ENCODE measurements around the gene DNASE1. TPM values are rescaled to one million over a fixed set of nuclear protein-coding genes. Genes with fewer than 3 reads are reported as not detected.

The DNASE1 gene
- total RNA-seq, 1 experiment from 2014 or later, result 63.3 TPM

GRCh38 chr16:3665508-3665907 lies 11.0 kb downstream of the DNASE1 start:
- H3K79me2 ChIP-seq (ENCODE audit: low read depth), result no peaks in the 10 kb centered on the region
- H4K20me1 ChIP-seq (ENCODE audit: insufficient read depth), result no peaks in the 10 kb centered on the region
- no peaks in the 10 kb centered on the region for H3K4me1 ChIP-seq (replicated peaks; ENCODE audit: insufficient read depth)
- no peak overlapping the region for H3K27ac ChIP-seq
- intact Hi-C loops (cut with micrococcal nuclease; ENCODE audit: unreplicated experiment), result no loop called here
- H3K27me3 ChIP-seq (ENCODE audit: insufficient read depth, low read depth), result no peaks in the 10 kb centered on the region
- H2AFZ ChIP-seq, result no peak overlapping the region
- no peaks in the 10 kb centered on the region for H3F3A ChIP-seq (ENCODE audit: insufficient read depth, low read depth)
- H3K4me3 ChIP-seq, result no peak overlapping the region
- no TSS peak for BruUV-seq (replicated peaks)
- CTCF ChIA-PET, result no interaction called here
- TF ChIP-seq EZH2 (IDR thresholded peaks at IDR 0.05; ENCODE audit: low read depth) (no peak), CTCF (conservative IDR thresholded peaks at IDR 0.05) (no peak)
- H3K36me3 ChIP-seq (ENCODE audit: low read depth), result peaks cover 9% of the 10 kb centered on the region
- POLR2A ChIA-PET (ENCODE audit: unreplicated experiment), result no interaction called here
- H3K9me3 ChIP-seq (ENCODE audit: insufficient read depth, low read depth), result no peaks in the 10 kb centered on the region
- DNase-seq, result no peak
- no peak overlapping the region for H3K4me2 ChIP-seq
- H3K9me2 ChIP-seq (ENCODE audit: insufficient read depth), result no peaks in the 10 kb centered on the region

DNA sequence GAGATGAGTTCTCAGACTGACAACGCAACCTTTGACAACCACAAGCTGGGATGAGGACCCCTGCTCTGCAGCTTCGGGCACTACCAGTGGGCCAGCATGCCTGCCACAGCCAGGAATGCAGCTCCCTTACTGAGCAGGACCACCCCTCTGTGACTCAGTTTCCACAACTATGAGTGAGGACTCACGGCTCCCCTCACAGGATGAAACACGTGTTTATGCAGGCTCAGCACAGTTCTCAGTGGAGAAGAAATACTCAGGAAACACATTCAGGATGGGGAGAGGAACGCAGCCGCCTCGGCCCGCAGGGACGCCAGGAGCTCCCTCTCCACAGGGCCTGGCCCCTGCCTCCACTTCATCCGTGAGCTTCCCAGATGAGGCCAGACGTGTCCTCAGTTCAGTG lies 14.1 kb downstream of the DNASE1 start:
- intact Hi-C loops (cut with micrococcal nuclease; ENCODE audit: unreplicated experiment), result no loop called here
- POLR2A ChIA-PET (ENCODE audit: unreplicated experiment), result interaction anchor here (0.6 to 0.7 kb wide), 2 partner anchors 26 to 741 kb away, joined by 4 to 6 read pairs; no protein-coding TSS in a partner anchor

DNA sequence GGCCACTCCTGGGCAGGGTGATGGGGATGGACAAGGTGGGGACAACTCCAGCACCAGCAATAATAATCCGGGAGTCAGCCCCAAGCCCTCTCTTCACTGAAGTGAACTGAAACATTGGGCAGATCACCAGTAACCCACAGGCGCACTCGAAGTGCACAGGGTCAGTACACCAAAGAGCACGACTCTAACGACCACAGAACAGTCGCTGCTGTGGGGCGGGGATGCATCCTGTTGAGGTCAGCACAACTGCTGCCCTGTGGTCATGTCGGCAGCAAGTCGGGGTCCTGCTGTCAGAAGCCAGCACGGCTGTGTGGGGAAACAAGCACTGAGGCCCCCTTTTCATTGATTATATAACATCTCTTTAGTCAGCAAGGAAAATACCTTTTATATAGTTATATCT lies 14.6 kb downstream of the DNASE1 start:
- DNase-seq, result no peak
- no peaks in the 10 kb centered on the region for H3F3A ChIP-seq (ENCODE audit: insufficient read depth, low read depth)
- H3K79me2 ChIP-seq (ENCODE audit: low read depth), result no peaks in the 10 kb centered on the region
- TF ChIP-seq CTCF (conservative IDR thresholded peaks at IDR 0.05) (no peak), EZH2 (IDR thresholded peaks at IDR 0.05; ENCODE audit: low read depth) (no peak)
- H2AFZ ChIP-seq, result no peak overlapping the region
- H3K9me2 ChIP-seq (ENCODE audit: insufficient read depth), result no peaks in the 10 kb centered on the region
- CTCF ChIA-PET, result no interaction called here
- H3K4me1 ChIP-seq (replicated peaks; ENCODE audit: insufficient read depth), result no peaks in the 10 kb centered on the region
- H3K4me3 ChIP-seq, result no peak overlapping the region
- H3K4me2 ChIP-seq, result no peak overlapping the region
- BruUV-seq (replicated peaks), result no TSS peak
- no peaks in the 10 kb centered on the region for H3K27me3 ChIP-seq (ENCODE audit: insufficient read depth, low read depth)
- no peak overlapping the region for H3K27ac ChIP-seq
- intact Hi-C loops (cut with micrococcal nuclease; ENCODE audit: unreplicated experiment), result no loop called here
- no peaks in the 10 kb centered on the region for H3K9me3 ChIP-seq (ENCODE audit: insufficient read depth, low read depth)
- no peaks in the 10 kb centered on the region for H4K20me1 ChIP-seq (ENCODE audit: insufficient read depth)
- POLR2A ChIA-PET (ENCODE audit: unreplicated experiment), result no interaction called here
- peaks cover 14% of the 10 kb centered on the region for H3K36me3 ChIP-seq (ENCODE audit: low read depth)

More for the DNA sequence above, 14.1 kb downstream of the DNASE1 start:
- Histone ChIP-seq H3K79me2 (ENCODE audit: low read depth) (no peaks in the 10 kb centered on the region), H3K27ac (no peak overlapping the region), H3K36me3 (ENCODE audit: low read depth) (peaks cover 9% of the 10 kb centered on the region; the same call in 1 of the 2 replicates), H3K4me2 (no peak overlapping the region), H3K9me3 (ENCODE audit: insufficient read depth, low read depth) (no peaks in the 10 kb centered on the region), H3K27me3 (ENCODE audit: insufficient read depth, low read depth) (no peaks in the 10 kb centered on the region), H2AFZ (no peak overlapping the region), H4K20me1 (ENCODE audit: insufficient read depth) (no peaks in the 10 kb centered on the region), H3F3A (ENCODE audit: insufficient read depth, low read depth) (no peaks in the 10 kb centered on the region), H3K4me1 (replicated peaks; ENCODE audit: insufficient read depth) (no peaks in the 10 kb centered on the region), H3K4me3 (no peak overlapping the region), H3K9me2 (ENCODE audit: insufficient read depth) (no peaks in the 10 kb centered on the region)
- DNase-seq, result no peak
- TF ChIP-seq CTCF (conservative IDR thresholded peaks at IDR 0.05), result no peak
- CTCF ChIA-PET, result no interaction called here
- no TSS peak for BruUV-seq (replicated peaks)
